CD4-positive, alpha-beta T cell treated with Interleukin-17A for 1 hour (primary cell): Measurements from ENCODE around the gene ADAM12.

Experiments used
- DNase-seq: peaks from one replicate; pipeline ENCODE4 v3.0.0-alpha.2; 2020

Gene ADAM12

DNA sequence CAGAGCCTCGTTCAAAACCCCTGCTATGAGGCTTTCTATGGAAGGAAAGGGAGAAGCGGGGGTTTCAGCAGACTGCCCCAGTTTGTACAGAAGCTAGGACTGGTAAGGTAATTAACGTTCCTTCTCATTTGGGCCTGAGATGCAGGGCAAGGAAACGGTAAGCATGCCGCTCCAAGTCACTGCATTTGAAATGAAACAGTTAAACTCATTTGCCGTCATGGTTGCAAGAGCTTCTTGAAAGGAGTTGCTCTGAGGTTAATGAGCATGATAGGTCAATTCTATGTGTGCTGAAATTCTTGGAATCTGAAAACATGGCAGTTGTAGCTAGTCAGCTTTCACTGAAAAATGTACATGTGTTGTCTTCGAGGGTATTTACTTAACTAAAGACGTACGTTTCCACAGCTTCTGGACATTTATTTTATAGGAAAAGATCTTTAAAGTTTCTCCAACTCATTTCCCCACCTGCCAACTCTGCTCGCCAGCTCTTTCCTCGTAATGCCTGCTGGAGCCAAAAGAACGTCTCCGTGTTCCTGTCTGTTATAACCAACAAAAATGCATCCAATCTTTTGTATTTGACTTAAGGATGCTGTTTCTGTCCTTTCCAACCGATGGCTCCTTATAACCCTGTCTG, 73.3 kb downstream of the ADAM12 start:
- DNase-seq = no peak

DNA sequence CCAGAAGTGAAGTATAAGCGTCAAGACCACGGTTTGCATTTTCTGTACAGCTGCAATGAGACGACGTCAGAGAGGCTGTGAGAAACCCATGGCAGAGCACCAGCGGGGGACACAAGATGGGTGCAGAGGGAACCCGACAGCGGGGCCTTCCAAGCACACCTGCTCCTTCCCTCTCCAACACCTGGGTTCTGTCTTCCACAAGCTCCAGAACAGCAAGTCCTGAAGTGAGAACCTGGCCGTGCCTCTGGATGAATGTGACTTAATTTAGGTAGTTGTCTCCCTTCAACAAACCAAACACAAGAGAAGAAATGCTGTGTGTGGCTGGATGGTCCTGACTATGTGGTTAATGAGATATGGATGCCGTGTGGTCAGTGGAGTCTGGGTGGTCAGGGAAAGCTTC, 76.1 kb downstream of the ADAM12 start:
- DNase-seq = no peak

DNA sequence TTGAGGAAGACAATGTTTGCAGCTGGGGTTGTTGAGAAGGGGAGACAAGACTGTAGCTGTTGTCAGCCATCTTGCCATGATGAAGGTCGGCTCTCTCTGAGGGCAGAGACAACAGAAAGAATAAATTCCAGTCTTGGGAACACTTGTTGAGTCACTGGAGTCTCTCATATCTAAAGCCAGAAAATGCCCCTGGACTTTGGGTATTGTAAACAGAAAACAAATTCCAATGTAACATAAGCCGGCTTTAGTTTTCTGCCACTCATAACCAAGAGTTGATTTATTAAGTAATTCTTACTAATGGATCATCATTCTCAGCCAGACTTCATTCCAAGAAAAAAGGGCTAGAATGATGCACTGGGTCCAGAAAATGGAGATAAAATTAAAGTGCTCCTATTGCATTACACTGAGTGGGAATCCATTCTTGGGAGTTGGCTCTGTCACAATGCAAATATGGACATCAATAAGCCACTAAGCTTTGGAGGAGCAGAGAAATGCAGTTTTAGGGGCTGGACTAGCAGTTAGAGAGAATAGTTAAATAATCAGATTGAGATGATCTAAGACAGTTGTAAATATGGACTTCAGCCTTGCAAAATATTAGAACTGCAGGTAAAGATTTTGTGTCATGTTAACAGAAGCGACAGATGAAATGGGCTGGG, 78.9 kb downstream of the ADAM12 start:
- DNase-seq = no peak

DNA sequence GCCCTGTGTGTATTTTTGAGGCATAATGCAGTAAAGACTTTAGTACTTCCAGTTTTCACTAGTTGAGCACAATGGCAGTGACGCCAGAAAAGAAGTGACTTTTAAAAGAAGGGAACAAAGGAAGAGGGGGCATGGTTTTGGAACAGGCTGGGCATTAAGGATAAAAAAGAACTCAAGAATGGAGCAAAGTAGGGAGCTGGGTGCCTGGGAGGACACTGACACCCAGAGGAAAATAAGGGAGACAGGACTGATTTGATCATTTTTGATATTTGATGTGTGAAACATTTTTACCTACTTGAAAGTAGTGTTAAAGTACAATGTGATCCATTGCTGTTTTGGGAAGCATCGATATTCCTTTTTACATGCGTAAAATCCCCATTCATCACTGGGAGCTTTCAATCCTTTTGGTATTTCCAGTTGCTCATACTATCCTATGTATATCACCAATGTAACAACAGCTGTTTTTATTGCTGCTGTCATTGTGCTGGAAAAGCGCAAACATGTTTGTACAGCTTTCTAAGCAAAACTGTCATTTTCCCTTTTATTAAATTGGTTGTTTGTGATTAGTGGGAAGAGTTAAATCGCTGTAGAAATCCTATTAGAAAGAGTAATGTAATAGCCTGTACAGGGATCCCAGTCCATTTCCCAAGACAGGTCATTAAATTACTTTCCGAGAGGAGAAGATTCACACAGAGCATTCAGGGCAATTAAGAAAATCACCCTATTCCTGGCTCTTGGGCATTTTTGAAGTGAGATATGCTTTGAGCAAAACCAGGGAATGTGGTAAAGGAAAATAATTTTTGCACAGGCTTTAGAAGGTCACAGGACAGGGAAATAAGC, 85.2 kb downstream of the ADAM12 start:
- no peak for DNase-seq

DNA sequence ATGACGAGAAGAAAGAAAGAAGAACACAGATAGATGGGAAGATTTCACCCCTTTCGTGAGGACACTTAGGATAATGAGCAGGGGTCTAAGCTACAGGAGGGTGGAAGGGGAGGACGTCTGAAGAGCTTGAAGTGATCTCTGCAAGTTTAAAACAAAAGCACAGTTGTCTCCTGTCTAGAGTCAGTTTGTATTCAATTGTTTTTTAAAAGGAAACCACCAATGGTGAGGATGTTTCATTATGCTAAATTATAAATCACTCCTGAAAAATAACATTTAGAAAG, 85.9 kb downstream of the ADAM12 start:
- DNase-seq = no peak

DNA sequence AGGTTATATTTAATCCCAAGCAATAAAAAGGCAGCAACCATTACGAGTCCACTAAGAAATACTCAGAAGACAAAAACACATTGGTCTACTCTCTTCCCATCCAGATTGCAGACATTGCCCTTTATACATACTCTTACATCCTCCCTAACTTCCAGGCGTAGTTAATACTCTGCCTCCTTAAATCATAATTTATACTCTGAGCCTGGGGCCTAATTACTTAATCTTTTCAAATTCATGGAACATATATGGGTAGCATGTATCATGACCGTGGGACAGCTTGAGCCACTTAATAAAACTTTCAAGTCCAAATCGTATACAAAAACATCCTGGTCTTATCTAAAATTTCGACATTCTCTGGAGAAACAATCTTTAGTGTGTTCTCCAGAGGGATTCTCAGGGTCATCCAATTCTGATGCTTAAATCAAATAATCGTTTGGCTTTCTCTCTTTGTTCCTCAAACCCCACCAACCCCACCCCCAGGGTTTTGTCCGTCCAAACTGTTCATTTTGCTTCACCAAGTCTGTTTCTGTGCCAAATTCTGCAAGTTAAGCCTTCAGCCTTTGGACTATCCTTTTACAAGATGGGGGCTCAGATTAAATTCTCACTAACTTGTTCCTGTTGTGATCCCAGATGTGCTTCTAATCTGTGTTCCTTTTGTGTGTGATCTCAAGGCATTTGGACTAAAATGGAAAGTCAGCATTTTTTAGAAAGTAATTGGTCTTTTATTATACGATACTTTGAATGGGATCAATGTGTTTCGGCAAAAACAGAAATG, 86.4 kb downstream of the ADAM12 start:
- no peak for DNase-seq

DNA sequence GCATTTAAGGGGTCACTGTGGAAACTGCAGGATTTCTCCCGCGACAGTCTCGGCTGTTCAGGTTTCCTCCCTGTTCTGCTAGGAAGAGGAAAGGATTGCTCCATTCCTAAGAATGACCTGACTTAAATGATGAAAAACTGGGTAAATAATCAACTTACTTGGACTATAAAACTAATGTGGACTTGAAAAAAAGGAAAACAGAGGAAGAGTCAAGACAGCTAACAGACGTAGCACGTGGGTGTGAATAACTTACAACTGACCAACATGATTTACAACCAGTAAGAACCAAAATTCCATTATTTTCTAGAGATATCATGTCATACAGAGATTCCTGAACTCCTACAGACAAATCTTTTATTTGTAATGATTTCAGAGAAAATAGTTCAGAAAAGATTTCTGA, 93.8 kb downstream of the ADAM12 start:
- DNase-seq = no peak

DNA sequence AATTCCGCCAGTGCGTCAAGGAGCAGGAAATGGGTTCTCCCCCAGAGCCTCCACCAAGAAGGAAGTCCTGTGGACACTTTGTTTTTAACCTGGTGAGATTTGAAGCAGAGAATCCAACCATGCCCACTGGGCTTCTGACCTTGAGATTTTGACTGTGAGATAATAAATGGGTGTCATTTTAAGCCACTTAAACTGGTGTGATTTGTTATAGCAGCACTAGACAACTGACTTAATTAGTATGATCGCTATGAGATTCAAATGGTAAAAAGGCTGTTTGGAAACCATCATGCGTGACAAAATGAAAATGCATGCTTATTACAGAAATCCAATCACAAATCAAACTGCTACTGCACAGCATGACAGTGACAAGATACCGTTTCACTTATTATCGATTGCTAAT, 98.0 kb downstream of the ADAM12 start:
- no peak for DNase-seq

DNA sequence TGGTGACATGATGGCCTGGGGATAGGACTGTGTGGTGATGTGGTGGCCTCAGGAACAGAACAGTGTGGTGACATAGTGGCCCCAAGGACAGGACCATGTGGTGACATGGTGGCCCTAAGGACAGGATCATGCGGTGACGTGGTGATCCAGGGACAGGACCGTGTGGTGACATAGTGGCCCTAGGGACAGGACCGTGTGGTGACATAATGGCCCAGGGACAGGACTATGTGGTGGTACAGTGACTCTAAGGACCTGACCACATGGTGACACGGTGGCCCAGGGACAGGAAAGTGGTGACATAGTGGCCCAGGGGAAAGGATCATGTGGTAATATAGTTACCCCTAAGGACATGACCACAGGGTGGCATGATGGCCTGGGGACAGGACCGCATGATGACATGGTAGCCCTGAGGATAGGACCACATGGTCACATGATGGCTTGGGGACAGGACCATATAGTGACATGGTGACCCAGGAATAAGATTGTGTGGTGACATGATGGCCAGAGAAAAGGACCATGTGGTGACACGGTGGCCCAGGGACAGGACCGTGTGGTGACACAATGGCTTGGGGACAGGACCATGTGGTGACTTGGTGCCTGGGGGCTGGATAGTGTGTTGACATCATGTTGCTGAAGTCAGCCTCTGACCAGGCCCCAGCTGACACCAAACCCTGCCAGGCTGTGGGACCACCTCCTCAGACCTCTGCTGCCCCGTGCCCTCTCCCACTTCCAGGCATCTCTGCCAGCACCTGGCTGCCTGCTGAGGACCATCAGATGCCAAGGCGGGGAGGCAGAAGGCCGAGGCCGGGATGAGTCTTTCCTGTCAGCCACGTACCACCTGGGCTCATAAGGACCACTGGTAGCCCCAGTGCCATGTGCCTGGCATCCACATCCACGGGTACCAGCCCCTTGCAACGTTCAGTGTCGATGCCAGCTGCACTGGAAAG, 99.5 kb downstream of the ADAM12 start:
- no peak for DNase-seq

DNA sequence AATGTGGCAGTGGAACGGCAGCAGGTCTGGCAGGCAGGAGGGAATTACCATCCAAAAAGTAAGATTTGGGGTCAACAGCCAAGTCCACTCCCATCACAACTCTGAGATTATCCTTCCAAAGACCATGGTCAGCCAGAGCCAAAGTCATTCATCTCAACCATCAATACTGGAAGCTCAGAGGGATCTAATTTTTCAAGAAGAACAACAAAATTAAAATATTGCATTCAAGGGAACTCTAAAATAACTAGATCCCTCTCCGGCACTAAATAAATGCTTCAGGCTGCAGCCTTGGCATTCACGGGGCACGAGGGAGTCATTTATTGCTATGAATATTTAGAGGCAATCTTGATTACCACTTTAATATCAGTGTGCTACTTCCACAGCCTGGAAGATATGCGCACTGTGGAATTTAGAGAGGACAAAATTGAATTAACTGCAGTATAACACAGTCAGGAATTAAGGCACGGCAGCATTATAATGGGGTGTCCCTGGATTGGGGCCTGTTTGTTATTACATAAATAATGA, 102.0 kb downstream of the ADAM12 start:
- no peak for DNase-seq

DNA sequence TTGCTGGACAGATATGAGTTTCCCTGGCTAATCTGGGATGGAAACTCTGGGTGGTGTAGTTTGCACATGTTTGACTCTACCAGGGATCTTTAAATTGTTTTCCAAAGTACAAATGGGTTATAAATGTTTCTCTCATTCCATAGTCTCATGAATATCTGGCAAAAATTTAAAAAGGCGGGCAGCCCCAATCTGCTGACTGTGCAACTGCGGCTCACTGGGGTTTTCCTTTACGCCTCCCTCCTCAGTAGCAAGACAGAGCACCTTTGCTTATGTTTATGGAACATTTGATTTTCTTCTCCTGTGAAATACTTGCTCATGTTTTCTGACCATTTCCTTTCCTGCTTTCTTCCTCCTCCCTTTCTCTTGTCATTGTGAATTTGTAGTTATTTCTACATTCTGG, 105.0 kb downstream of the ADAM12 start:
- DNase-seq = no peak

DNA sequence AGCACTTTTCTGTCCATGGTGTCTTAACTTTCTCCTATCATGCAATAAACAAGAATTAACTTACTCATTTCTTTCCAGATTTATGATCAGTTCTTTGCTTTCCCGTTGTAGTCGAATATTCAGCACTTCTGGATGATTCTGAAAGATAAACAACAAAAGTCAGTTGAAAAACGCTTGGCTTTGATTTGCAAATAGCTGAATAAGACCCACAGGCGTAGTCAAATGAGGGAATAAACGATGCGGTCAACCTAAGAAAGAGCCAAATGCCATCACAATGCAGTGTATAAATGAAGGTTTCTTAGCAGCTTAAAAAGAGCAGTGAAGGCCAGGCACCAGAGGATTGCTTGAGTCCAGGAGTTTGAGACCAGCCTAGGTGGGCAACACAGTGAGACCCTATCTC, 109.4 kb downstream of the ADAM12 start:
- no peak for DNase-seq

DNA sequence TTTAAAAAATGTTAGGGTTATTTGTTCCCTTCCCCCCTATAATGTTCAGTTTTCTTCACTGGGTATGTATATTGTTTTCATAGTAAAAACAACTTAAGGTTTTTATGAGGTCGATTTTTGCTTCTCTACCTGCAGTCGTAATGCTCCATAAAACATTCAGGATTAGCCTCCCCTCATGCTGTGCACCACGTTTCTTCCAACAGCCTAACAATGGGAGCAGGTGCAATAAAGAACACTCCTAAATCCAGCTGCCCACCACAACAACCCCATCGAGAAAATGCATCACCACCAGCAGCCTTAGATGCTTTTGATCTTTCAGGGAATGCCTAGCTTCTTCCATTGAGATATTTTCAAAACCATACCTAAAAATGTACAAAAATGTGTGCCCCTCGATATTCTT, 111.1 kb downstream of the ADAM12 start:
- DNase-seq = no peak

DNA sequence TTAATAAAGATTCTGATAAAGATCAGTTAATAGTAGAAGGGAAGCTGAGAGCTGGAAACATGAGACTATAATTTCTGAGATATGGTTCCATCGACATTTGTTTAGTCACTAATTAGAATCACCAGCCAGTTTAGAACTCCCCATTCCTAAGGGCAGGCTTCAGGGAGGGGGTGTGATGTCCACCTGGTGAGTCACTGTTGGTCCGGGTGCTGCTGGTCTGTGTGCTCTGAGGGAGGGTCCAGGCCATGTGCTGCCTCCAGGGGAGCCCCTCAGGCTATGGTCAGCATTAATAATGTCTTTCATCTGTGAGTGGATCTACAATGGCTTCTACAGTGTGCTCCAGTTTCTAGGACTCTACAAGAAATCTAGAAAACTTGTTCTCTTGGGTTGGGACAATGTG, 115.8 kb downstream of the ADAM12 start:
- DNase-seq = no peak

DNA sequence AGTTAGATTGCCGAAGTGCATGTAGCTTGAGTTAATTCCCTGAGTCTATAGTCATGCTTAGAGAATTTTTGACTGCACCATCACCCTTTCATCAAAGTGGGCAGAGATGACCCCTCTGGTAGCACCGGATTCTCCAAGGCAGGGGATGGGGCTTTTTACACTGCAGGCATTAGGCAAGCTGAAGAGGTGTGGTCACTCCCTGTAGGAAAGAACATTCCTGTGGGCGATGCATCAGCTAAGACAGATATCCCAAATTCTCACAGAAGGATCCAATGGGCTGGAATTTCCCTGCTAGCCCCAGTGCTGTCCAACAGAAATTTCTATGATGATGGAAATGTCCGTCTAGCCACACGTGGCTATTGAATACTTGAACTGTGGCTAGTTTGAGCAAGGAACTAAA, 118.2 kb downstream of the ADAM12 start:
- DNase-seq = no peak

DNA sequence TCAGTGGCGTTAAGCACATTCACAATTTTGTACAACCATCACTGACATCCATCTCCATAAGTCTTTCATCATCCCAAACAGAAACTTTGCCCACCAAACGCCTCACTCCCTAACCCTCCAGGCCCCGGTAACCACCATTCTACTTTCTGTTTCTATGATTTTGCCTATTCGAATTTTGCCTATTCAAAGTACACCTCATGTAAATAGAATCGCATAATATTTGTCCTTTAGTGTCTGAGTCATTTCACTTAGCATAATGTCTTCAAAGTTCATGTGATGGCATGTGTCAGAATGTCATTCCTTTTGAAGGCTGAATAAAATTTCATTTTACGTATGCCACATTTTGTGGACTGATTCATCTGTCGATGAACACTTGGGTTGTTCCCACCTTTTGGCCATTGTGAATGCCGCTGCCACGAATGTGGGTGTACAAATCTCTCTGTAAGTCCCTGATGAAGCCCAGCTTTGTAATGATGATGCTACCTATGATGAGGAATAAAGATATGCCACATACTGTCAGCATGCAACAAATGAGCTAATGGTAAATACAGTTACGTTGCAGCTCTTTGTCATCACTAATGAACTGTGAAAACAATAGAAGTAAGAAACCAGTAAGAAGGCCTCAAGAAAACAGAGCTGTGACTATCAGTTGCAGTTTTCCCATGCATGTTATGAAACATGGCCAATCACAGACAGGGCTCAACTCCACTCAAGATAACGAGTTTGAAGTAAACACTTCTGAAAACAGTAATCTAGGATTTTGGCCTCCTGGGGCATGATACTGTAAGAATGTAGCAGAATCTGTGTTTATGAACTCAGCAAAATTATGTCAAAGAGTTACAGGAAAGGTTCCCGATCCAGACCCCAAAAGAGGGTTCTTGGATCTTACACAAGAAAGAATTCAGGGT, 120.0 kb downstream of the ADAM12 start:
- DNase-seq = no peak

DNA sequence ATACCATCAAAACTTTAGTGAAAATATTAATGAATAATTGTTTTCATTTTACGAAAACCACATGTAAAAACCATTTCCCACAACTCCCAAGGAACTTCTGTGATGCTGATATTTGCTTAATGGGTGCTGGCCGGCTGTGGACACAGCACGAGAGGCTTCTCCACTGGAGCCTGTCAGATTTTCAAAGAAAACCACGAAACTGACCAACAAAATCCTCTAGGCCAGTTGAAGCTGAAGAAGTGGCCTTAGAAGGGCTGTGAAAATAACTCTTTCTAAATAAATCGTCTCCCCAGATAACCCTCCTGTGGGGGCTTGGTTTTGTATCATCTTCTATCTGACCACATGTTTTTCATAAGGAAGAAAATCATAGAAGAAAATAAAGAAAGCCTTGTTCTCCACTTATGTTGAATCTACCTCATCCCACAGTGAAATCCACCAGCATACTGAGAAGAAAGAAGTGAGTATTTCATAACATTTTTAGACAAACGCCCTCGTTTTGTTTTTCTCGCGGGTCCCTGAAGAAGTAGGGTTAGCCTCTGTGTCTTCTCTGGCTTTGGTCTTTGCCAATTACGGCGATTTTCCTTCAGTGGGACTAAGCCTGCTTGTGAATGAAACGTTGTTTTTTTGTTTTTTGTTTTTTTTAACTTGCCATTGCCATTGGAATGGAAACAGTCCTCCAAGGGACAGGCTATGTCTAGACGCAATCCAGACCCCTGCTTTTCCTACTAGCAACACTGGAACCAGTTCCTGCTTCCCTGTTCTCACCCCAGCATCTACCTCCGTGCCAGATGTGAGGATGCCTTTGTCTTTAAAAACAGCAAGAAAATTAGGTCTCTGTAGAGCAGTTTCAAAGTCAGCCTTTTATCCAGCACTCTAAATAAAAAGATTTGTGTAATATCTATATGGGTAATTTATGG, 123.9 kb downstream of the ADAM12 start:
- DNase-seq = no peak

DNA sequence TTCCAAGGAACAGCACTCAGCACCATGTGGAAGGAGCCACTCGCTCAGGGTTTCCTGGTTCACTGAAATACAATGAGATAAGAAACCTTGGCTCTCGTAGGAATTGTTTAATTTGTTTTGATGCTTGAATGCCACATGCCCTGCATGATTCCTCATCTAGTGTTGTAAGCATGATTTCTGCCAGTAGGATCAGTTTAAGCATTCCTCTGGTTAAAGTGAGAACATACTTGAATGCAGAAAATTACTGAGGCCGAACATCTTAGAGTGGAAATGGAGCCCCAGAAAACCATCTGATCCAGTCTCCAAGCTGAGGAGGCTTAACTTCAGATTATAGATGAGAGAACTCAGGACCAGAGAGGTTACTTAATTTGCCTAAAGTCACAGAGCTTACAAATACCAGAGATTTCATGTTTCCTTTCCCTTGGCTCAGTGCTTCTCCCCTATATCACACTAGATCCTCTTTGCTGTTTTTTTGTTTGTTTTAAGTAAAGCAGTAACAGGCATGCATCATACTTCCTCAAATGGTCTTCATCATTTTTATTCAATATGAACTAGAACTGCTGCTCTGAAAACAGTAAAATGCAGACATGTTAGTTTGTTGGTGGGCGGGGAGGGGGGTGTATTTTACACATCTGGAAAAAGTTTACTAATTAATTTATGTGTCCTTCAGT, 125.1 kb downstream of the ADAM12 start:
- DNase-seq = no peak

DNA sequence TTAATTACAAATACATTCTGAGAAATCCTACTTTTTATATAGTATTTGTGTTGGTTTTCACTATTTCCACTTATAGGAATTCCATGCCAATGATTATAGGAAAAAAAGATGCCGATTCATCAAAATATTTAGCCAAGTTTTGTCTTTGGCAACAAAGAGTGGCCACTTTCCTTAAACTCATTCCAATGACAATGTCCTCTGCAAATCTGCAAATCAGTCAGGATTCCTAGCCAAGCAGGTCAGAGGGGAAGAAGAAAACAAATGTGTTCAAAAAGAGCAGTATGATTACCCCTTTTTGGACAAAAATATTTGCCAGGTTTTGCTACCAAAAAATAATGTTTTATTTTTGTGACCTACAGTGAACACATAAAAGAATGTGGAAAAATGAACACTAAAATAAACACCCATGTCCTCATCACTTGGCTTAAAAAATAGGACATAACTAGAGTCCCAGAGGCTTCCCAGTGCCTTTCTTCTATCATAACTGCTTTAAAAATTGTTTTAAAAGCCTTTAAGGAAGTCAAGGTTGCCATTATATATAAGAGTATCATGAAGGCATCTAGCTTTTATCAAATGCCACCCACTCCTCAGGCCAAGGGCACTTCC, 125.9 kb downstream of the ADAM12 start:
- no peak for DNase-seq
